Activated naive CD8-positive, alpha-beta T cell treated with anti-CD3 and anti-CD28 coated beads for 36 hours (primary cell): ENCODE measurements around the gene MALSU1. TPM values are rescaled to one million over a fixed set of nuclear protein-coding genes. Genes with fewer than 3 reads are reported as not detected.

Experiments used
- DNase-seq: peaks from one replicate; pipeline ENCODE4 v3.0.0; 2021
- H3K27ac Mint-ChIP-seq: one replicate; pipeline ENCODE4 v1.8.0; 2022; ENCODE audit warnings: mild to moderate bottlenecking, moderate library complexity, mixed read lengths
- H3K27me3 Mint-ChIP-seq: one replicate; pipeline ENCODE4 v1.8.0; 2022; ENCODE audit warnings: mild to moderate bottlenecking, mixed read lengths
- H3K36me3 Mint-ChIP-seq: one replicate; pipeline ENCODE4 v1.8.0; 2021; ENCODE audit warnings: mild to moderate bottlenecking, mixed read lengths
- H3K4me1 Mint-ChIP-seq: one replicate; pipeline ENCODE4 v1.8.0; 2021; ENCODE audit warnings: mixed read lengths
- H3K4me3 Mint-ChIP-seq: one replicate; pipeline ENCODE4 v1.8.0; 2022; ENCODE audit warnings: mild to moderate bottlenecking, moderate library complexity, mixed read lengths
- H3K9me3 Mint-ChIP-seq: one replicate; pipeline ENCODE4 v1.8.0; 2022; ENCODE audit warnings: mixed read lengths
- total RNA-seq, 2 experiments: library from RNA; stranded (reverse); gene quantifications; one replicate each; pipeline ENCODE4 v1.2.3, GENCODE V29; 2021

The MALSU1 gene
- total RNA-seq, 2 experiments from 2014 or later: 116 to 120 TPM

DNA sequence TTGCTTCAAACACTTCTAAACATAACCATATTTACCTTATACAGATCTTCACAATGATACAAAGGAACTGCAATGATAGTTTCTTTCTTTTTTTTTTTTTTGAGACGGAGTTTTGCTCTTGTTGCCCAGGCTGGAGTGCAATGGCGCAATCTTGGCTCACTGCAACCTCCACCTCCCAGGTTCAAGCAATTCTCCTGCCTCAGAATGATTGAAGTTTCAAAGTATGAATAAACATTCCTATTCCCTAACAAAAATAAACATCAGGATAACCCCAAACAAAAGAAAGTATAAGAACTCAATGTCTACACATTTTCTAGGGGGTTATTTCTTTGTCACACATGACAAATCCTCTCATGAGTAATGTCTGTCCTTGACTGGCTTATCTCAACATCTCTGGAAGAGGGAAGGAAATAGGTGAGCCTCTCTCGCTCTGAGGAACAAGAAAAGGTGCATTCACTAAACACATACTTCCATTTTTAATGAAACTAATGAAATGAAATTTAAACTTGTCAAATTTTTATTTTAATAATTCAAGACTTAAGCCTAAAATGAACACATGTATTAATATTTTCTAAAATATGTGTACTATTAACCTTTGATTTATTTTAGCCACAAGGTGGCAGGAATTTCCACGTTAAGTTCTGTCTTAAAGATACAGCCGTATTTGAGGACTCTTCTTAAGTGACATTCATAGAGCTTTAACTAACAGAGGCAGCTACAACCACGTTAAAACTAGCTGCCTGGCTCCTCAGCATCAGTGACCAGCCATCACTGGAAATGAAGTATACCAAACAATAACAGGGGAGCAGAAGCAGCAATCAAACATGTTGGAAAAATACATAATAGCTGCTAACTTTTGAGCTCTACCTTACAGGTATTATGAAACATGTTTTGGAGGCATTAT lies 58.3 kb downstream of the MALSU1 start:
- no peak overlapping the region for H3K4me3 Mint-ChIP-seq
- no peak for DNase-seq
- H3K36me3 Mint-ChIP-seq: no peaks in the 10 kb centered on the region
- H3K27ac Mint-ChIP-seq: no peak overlapping the region
- peaks cover 12% of the 10 kb centered on the region for H3K27me3 Mint-ChIP-seq
- no peaks in the 10 kb centered on the region for H3K9me3 Mint-ChIP-seq
- H3K4me1 Mint-ChIP-seq: peaks cover 14% of the 10 kb centered on the region

GRCh38 chr7:23358152-23358674 lies 59.1 kb downstream of the MALSU1 start:
- no peaks in the 10 kb centered on the region for H3K9me3 Mint-ChIP-seq
- H3K27ac Mint-ChIP-seq: no peak overlapping the region
- H3K4me1 Mint-ChIP-seq: peaks cover 8% of the 10 kb centered on the region
- no peaks in the 10 kb centered on the region for H3K36me3 Mint-ChIP-seq
- H3K27me3 Mint-ChIP-seq: peaks cover 12% of the 10 kb centered on the region
- H3K4me3 Mint-ChIP-seq: no peak overlapping the region
- no peak for DNase-seq

Other genes starting within 250 kb of the MALSU1 start
- 10 to 100 TPM; 16.6 to 19.1 TPM for gene KLHL7, start 193.6 kb upstream of the MALSU1 start, total RNA-seq
- 10 to 100 TPM; 43.2 to 48.2 TPM for gene NUP42, start 117.3 kb upstream of the MALSU1 start, total RNA-seq
- 1 to 10 TPM; 1.8 to 1.9 TPM for gene GPNMB, start 52.6 kb upstream of the MALSU1 start, total RNA-seq
- under 1 TPM; 0.41 to 0.70 TPM for gene IGF2BP3, start 171.2 kb downstream of the MALSU1 start, total RNA-seq
- gene TRA2A, start 232.6 kb downstream of the MALSU1 start, total RNA-seq: 100 to 1,000 TPM; 102 to 104 TPM